HCT116 (cell line): ENCODE measurements around the gene MEIOB.

Experiments
- ATF3 ChIP-seq: IDR thresholded peaks from 2 replicates; pipeline ENCODE4 v1.6.1; 2012
- CTCF ChIP-seq, 3 experiments: fragments of 200-600 bp in 1 of 3; sonication (generic) in 1 of 3; IDR thresholded peaks in 2 of 3; conservative IDR thresholded peaks in 1 of 3; 2 replicates each; pipeline ENCODE4 v1.5.1; 2012 to 2017; ENCODE audit warnings: low read depth in 2 of 3, low read length in 2 of 3, antibody characterized with exemption in 1 of 3, borderline replicate concordance in 1 of 3, control low read depth in 1 of 3, mild to moderate bottlenecking in 1 of 3, mixed read lengths in 1 of 3, mixed run types in 1 of 3, moderate library complexity in 1 of 3; ENCODE audit not compliant: insufficient read depth in 1 of 3
- EZH2 ChIP-seq: fragments of 200-600 bp; sonication (generic); IDR thresholded peaks from 2 replicates; pipeline ENCODE4 v1.6.1; 2017; ENCODE audit warnings: antibody characterized with exemption, mixed run types
- MAX ChIP-seq: IDR thresholded peaks from 2 replicates; pipeline ENCODE4 v1.6.1; 2012
- POLR2A ChIP-seq: IDR thresholded peaks from 2 replicates; pipeline ENCODE4 v1.7.0; 2011; ENCODE audit warnings: borderline replicate concordance; ENCODE audit not compliant: insufficient read depth, insufficient read length; ENCODE audit errors: extremely low read depth
- SRF ChIP-seq: IDR thresholded peaks from 2 replicates; pipeline ENCODE4 v1.6.1; 2012; ENCODE audit warnings: low read depth
- YY1 ChIP-seq: IDR thresholded peaks from 2 replicates; pipeline ENCODE4 v1.6.1; 2011; ENCODE audit warnings: low read length, low read depth, moderate library complexity, mild to moderate bottlenecking; ENCODE audit not compliant: insufficient replicate concordance; ENCODE audit errors: extremely low read depth

GRCh38 chr16:1851793-1852192 lies 20.2 kb downstream of the MEIOB start:
- TF ChIP-seq ATF3 (no peak), POLR2A (no peak), CTCF (IDR thresholded peaks at IDR 0.05 in 2 of 3, conservative IDR thresholded peaks at IDR 0.05 in 1 of 3; ENCODE audit: borderline replicate concordance in 1 of 3, insufficient read depth in 1 of 3, low read depth in 2 of 3, low read length in 2 of 3) (no peak), YY1 (no peak), MAX (no peak), EZH2 (no peak), SRF (no peak)
